ENCODE results near the gene HNRNPA1.

HNRNPA1 gene

GRCh38 chr12:54285150-54286041 is 4.9 kb downstream of the HNRNPA1 start:
- peaks cover 49% of the 10 kb centered on the region for H3K4me1 Mint-ChIP-seq
- no peak overlapping the region for H3K4me3 Mint-ChIP-seq
- DNase-seq (ENCODE audit: low spot score in 2 of 2) = no peak
- H3K36me3 Mint-ChIP-seq = peaks cover under 1% of the 10 kb centered on the region
- no peak for ATAC-seq
- H3K27ac Mint-ChIP-seq = peak overlapping the region; percentile 70
- H3K9me3 Mint-ChIP-seq = no peaks in the 10 kb centered on the region

DNA sequence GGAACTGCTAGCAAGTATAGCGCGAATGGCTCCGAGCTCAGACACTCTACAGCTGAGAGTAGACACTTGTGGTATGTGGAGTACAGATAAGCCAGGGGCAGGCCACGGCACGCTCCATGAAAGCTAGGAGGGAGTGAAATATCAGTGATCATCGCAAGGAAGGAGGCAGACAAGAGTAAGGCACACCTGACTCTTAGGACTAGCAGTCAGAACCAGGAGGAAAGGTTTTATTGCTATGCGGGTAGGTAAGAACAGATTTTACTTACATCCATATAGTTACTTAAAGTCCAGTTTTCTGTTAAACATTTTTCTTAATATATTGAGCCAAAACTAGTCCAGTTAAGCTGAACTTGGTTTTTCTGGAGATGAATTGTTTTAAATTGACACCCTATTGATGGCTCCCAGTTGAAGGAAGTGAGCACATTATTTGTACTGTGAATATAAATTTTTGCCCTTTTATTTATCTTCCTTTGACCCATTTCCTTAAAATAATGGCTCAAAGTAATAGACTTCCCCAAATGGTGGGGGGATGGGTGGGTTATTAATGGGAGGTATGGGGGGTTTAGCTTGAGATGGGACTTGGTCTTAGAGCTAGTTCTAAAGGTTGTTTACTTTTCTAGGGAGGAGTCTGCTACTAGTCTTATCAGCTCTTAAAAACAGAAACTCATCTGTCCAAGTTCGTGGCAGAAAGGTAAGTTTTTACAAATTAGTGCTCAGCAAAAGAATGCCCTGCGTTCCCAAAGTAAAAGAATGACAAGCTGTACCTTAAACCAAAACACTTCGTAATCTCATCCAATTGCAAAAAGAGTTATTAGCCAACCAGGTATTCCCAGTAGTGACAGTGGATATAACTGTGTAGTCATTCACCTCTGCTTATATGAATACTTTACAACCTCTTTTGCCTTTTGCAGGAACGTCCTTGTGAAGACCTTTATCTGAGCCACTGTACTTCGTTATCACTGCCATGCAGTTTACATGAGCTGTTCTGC is 5.8 kb downstream of the HNRNPA1 start:
- H3K27ac Mint-ChIP-seq = peak overlapping the region; percentile 70
- ATAC-seq (no peak), DNase-seq (ENCODE audit: low spot score in 2 of 2) (no peak)
- no peak overlapping the region for H3K4me3 Mint-ChIP-seq
- peaks cover 49% of the 10 kb centered on the region for H3K4me1 Mint-ChIP-seq
- H3K9me3 Mint-ChIP-seq = no peaks in the 10 kb centered on the region
- peaks cover 4% of the 10 kb centered on the region for H3K36me3 Mint-ChIP-seq

DNA sequence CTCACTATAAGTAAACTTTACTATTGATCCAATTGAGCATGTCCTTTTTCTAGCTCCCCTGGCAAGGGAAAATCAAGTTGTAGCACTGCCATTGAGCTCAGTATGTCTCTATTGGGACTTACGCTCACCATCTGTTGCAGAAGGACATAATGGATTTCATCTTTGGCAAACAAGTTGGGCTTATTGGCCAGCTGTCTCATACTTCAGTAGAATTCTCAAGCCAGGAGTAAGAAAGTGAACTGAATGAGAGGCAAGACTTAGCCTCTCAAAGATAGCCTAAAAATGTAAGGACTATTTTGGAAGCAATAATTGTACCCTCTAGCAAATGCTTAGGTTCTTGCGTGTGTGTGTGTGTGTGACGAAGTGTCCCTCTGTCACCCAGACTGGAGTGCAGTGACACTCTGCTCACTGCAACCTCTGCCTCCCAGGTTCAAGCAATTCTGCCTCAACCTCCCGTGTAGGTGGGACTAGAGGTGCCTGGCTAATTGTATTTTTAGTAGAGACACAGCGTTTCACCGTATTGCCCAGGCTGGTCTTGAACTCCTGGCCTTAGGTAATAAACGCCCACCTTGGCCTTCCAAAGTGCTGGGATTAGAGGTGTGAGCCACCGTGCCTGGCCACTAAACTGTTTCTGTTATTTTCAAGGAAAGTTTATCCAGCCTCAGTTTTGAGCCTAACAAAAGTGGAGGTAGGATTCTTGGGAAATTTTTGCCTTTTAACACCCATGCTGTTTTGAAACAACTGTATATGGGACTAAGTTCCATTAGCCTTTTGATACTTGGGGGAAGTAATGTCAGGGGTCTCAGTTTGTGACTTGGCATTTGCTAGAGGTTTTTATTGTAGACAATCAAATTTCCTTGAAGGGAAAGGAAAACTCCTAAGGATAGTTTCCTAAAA is 7.0 kb downstream of the HNRNPA1 start:
- no peak for DNase-seq (ENCODE audit: low spot score in 2 of 2)
- Mint-ChIP-seq H3K27ac (peak overlapping the region; percentile 70), H3K4me1 (peaks cover 45% of the 10 kb centered on the region)

GRCh38 chr12:54292083-54292930 is 11.8 kb downstream of the HNRNPA1 start:
- Mint-ChIP-seq H3K4me1 (peaks cover 9% of the 10 kb centered on the region), H3K36me3 (peaks cover 4% of the 10 kb centered on the region), H3K27ac (no peak overlapping the region), H3K4me3 (no peak overlapping the region), H3K9me3 (no peaks in the 10 kb centered on the region)
- DNase-seq (ENCODE audit: low spot score in 2 of 2) = no peak
- no peak for ATAC-seq

More for the DNA sequence above, 7.0 kb downstream of the HNRNPA1 start:
- no peak overlapping the region for H3K4me3 Mint-ChIP-seq
- H3K36me3 Mint-ChIP-seq = peaks cover 4% of the 10 kb centered on the region
- peak; percentile 14 for ATAC-seq
- H3K9me3 Mint-ChIP-seq = no peaks in the 10 kb centered on the region

DNA sequence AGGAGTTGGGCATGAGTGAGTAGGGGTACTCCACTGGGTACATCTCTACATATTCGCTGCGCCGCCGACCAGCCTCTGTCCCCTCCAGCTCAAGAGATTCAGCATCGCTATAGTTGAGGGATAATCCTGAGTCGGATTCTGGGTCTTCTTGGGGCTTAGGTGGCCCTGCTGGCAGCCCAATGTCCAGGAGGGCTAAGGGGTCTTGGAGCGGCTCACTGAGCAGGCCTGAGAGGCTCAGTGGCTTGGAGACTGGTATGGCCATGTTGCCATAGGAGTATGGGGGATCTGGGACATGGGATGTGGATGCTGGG is 12.4 kb downstream of the HNRNPA1 start:
- no peak overlapping the region for H3K4me3 Mint-ChIP-seq
- peaks cover 7% of the 10 kb centered on the region for H3K4me1 Mint-ChIP-seq
- peaks cover 4% of the 10 kb centered on the region for H3K36me3 Mint-ChIP-seq
- DNase-seq (ENCODE audit: low spot score in 2 of 2) = no peak
- ATAC-seq = no peak
- H3K27ac Mint-ChIP-seq = no peak overlapping the region
- no peaks in the 10 kb centered on the region for H3K9me3 Mint-ChIP-seq

DNA sequence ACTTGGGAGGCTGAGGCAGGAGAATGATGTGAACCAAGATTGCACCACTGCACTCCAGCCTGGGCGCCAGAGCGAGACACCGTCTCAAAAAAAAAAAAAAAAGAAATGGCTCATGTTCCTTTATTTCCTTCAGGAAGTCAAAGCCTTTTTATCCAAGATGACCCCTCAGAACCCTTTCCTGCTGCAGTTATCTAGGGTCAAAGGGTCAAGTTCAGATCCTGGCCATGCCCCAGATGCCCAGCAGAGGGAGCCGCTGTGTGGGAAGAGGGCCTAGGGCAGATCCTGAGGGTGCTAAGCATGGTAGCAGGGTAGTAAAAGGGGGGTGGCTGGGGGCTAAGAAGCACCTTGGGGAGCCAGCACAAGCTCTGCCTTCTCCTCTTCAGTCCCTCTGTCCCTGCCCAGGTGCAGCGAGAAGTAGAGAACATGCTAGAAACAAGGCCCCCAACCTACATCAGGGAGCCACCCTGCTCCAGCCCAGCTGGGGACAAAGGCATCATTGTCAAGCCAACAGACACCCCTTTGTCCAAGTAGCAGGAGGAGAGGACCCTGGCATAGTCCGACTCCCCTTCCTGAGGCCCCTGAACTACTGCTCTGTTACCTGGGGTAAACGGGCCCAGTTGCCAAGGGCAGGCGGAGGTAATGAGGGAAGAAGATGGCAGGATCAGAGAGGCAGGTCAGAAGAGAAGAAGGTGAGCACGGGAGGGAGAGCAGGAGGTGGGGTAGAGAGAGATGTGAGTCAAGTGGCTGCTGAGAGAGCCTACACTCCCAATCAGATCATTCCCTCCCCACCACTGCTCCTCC is 13.8 kb downstream of the HNRNPA1 start:
- ATAC-seq (peak; percentile 73), DNase-seq (ENCODE audit: low spot score in 2 of 2) (peak; percentile 52 to 82)
- Mint-ChIP-seq H3K4me3 (no peak overlapping the region), H3K27ac (no peak overlapping the region), H3K4me1 (peaks cover 9% of the 10 kb centered on the region), H3K36me3 (peaks cover 4% of the 10 kb centered on the region), H3K9me3 (no peaks in the 10 kb centered on the region)

DNA sequence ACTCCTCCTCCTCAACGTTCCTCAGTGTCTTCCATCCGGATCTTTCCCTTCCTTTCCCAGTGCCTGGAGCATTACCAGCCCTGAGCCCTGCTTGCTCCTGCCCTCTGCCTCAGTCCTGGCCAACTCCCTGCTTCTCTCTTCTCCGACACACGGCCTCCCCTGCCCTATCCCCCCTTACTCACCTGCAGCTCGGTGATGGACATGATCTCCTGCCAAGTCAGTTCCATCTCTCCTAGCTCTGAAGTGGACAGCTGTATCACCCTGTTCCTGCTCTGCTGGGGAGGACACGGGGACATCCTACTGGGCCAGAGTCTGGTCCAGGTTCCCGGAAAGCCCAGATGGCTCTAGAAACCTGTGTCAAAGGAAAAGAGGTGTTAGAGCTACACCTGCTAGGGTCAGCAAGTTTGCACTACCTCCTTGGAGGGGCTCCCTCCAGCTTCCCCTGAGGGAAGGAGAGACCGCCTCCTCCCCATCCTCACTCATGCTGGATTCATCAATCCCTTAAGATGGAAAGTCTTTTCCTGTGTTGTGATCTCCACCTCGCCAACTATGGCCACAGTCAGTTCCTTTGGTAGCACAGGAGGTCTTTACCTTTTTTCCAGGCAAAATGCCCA is 14.5 kb downstream of the HNRNPA1 start:
- Mint-ChIP-seq H3K4me1 (peaks cover 15% of the 10 kb centered on the region), H3K4me3 (no peak overlapping the region), H3K27ac (no peak overlapping the region), H3K36me3 (peaks cover 4% of the 10 kb centered on the region), H3K9me3 (no peaks in the 10 kb centered on the region)
- no peak for ATAC-seq
- no peak for DNase-seq (ENCODE audit: low spot score in 2 of 2)

- no peak overlapping the region for H3K4me3 Mint-ChIP-seq
- DNase-seq (ENCODE audit: low spot score in 2 of 2) (no peak), ATAC-seq (no peak)
- H3K27ac Mint-ChIP-seq = no peak overlapping the region
- no peaks in the 10 kb centered on the region for H3K9me3 Mint-ChIP-seq
- H3K4me1 Mint-ChIP-seq = peaks cover 29% of the 10 kb centered on the region
- H3K36me3 Mint-ChIP-seq = no peaks in the 10 kb centered on the region
Observed at GRCh38 chr12:54296393-54297099, 16.0 kb downstream of the HNRNPA1 start.

DNA sequence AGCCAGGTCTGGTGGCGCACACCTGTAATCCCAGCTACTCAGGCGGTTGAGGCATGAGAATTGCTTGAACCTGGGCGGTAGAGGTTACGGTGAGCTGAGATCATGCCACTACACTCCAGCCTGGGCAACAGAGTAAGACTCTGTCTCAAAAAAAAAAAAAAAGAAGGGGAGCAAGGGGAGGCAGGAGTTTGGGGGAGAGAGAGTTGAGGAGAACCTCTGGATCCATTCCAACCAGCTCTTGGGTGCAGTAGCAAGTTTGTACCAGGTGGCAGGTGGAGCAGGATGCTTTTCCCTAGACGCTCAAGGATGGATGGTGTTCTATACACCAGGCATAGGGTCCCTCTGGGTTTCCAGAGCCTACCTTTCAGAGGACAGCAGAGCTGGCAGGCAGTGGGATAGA is 18.4 kb downstream of the HNRNPA1 start:
- Mint-ChIP-seq H3K4me3 (no peak overlapping the region), H3K9me3 (no peaks in the 10 kb centered on the region), H3K36me3 (no peaks in the 10 kb centered on the region), H3K27ac (no peak overlapping the region), H3K4me1 (peaks cover 45% of the 10 kb centered on the region)
- no peak for ATAC-seq
- DNase-seq (ENCODE audit: low spot score in 2 of 2) = no peak

DNA sequence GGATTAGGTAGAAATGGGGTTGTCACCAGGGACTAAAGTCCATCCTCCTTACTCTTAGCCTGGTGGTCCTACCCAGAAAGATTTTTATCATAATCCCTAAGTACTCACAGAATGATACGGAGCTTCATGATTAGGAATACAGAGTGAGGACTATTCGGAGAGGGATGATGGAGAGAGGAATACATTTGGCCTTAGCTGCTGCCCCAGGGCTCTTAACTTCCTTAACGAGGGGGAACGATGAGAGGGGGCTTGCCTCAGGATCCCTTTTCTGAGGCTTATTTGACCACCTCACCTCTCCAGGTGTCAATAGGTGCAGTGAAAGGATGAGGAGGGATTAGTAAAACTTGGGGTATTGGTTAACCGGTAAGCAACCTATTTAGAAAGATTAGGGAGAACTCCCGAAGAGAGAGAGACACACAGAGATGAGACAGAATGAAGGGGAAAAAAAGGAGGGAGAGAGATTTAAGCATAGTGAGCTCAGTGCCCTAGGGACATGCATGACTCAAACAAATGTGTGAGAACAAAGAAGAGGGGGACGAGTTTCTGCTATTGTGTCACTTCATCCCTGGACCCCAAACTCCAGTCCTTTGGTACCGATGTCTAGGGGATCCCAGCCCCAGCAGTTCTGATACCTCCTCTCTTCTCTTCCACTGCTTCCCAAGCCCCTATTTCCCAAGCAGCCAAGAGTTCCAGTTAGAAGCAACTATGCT is 19.1 kb downstream of the HNRNPA1 start:
- Mint-ChIP-seq H3K27ac (peak overlapping the region; percentile 30), H3K9me3 (no peaks in the 10 kb centered on the region), H3K4me1 (peaks cover 53% of the 10 kb centered on the region), H3K4me3 (peak overlapping the region; percentile 45), H3K36me3 (no peaks in the 10 kb centered on the region)
- DNase-seq (ENCODE audit: low spot score in 2 of 2) = no peak
- ATAC-seq = no peak

GRCh38 chr12:54300225-54300731 is 19.8 kb downstream of the HNRNPA1 start:
- ATAC-seq = no peak
- DNase-seq (ENCODE audit: low spot score in 2 of 2) = no peak
- Mint-ChIP-seq H3K4me3 (peak overlapping the region; percentile 45), H3K27ac (no peak overlapping the region), H3K9me3 (no peaks in the 10 kb centered on the region), H3K4me1 (peaks cover 54% of the 10 kb centered on the region), H3K36me3 (no peaks in the 10 kb centered on the region)
